HPDE6-E6E7 (cell line): ENCODE results near the gene TBCD.
"Not testable (repeated sequence)": the region's sequence is repeated elsewhere in the genome, so short reads cannot be mapped to it uniquely, and the experiment has no call there.

Experiments used
- DNase-seq: peaks from one replicate; pipeline ENCODE4 v3.0.0; 2011; ENCODE audit warnings: missing footprints; ENCODE audit errors: extremely low spot score

The TBCD gene

GRCh38 chr17:82729479-82730260 is 22.2 kb upstream of the TBCD start:
- DNase-seq, result no peak

GRCh38 chr17:82732118-82732743 is 19.6 kb upstream of the TBCD start:
- DNase-seq, result no peak

- peak; percentile 61 for DNase-seq
These were observed 16.6 kb upstream of the TBCD start, which contains the start of gene FN3K for GRCh38 chr17:82734987-82735866. FN3K (plus strand) TSS chr17:82735615; CDS start chr17:82735637, 22 bp downstream.

- DNase-seq, result no peak
These were observed 15.2 kb upstream of the TBCD start for GRCh38 chr17:82736511-82737185.

GRCh38 chr17:82737967-82738877 is 13.6 kb upstream of the TBCD start:
- no peak for DNase-seq

- DNase-seq, result no peak
These were observed 10.7 kb upstream of the TBCD start for GRCh38 chr17:82740906-82741759.

GRCh38 chr17:82743344-82744219 is 8.3 kb upstream of the TBCD start:
- DNase-seq, result no peak

GRCh38 chr17:82744736-82745135 is 7.1 kb upstream of the TBCD start:
- DNase-seq, result not testable (repeated sequence)

GRCh38 chr17:82745524-82745923 is 6.3 kb upstream of the TBCD start:
- no peak for DNase-seq

- DNase-seq, result no peak
These were observed 3.1 kb upstream of the TBCD start for GRCh38 chr17:82748756-82749155.

- DNase-seq, result no peak
These were observed 1.5 kb upstream of the TBCD start for GRCh38 chr17:82750241-82750908.

- no peak for DNase-seq
These were observed 694 bp upstream of the TBCD start for GRCh38 chr17:82751171-82751570.

- DNase-seq, result peak; percentile 27
These were observed 721 bp downstream of the TBCD start for GRCh38 chr17:82752371-82753200.

GRCh38 chr17:82753201-82753464 is 1.3 kb downstream of the TBCD start:
- no peak for DNase-seq

GRCh38 chr17:82754297-82755208 is 2.7 kb downstream of the TBCD start:
- no peak for DNase-seq

- no peak for DNase-seq
These were observed 4.3 kb downstream of the TBCD start for GRCh38 chr17:82756166-82756565.
